PC-9 (cell line): ENCODE results near the gene FOXP1.

Experiments
- EZH2 ChIP-seq: fragments of 200-600 bp; sonication (generic); IDR thresholded peaks from 2 replicates; pipeline ENCODE4 v1.8.0; 2017; ENCODE audit warnings: antibody characterized with exemption, low read depth
- TF ChIP-seq, protein P1 (sequence below): fragments of 200-600 bp; sonication (generic); conservative IDR thresholded peaks from 2 replicates; pipeline ENCODE4 v1.6.1; 2017; ENCODE audit warnings: mixed run types, antibody characterized with exemption, mild to moderate bottlenecking, moderate library complexity

DNA sequence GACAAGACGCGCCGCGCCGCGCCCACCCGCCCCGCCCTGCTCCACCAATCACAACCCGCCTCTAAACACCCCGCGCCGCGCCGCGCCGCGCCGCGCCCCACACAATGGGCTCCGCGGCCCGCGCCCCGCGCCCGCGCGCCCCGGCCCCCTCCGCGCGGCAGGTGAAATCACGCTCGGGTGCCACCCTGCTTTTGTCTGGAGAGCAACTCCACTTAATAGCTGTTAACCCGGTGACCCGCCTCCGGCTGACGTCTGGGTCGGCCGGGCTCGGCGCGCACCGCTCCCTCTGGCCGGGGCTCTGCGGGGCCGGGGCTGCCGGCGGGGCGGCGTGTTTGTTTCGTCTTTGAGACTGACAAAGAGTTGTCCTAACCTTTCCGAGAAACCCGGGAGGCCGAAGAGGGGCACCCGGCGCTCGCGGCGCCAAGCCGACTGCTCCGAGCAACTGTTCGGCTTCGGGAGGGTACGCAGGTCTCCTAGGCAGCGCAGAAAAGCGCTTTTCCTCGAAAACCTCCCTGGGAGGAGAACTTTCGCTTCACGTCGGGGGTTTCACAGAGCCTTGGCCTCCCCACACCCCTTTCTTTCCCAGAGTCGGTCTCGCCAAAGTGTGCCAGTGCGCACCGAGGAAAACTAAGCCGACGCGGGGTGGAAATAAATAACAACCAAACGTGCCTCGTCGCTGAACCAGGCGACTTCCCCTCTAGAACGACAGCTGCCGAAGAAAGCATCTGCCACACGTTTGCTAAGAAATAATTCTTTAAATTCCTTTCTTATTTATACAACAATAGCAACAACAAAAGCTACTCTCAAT is 518.4 kb downstream of the FOXP1 start:
- TF ChIP-seq, protein P1, sequence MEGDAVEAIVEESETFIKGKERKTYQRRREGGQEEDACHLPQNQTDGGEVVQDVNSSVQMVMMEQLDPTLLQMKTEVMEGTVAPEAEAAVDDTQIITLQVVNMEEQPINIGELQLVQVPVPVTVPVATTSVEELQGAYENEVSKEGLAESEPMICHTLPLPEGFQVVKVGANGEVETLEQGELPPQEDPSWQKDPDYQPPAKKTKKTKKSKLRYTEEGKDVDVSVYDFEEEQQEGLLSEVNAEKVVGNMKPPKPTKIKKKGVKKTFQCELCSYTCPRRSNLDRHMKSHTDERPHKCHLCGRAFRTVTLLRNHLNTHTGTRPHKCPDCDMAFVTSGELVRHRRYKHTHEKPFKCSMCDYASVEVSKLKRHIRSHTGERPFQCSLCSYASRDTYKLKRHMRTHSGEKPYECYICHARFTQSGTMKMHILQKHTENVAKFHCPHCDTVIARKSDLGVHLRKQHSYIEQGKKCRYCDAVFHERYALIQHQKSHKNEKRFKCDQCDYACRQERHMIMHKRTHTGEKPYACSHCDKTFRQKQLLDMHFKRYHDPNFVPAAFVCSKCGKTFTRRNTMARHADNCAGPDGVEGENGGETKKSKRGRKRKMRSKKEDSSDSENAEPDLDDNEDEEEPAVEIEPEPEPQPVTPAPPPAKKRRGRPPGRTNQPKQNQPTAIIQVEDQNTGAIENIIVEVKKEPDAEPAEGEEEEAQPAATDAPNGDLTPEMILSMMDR = no peak
- no peak for TF ChIP-seq EZH2
